22Rv1 (cell line): ENCODE data around the gene UMODL1.

Experiments used
- H3K27ac ChIP-seq: fragments of 450-650 bp; 2 replicates; pipeline ENCODE4 v1.5.1; 2017
- ZFX ChIP-seq: fragments of 450-650 bp; IDR thresholded peaks from 2 replicates; pipeline ENCODE4 v1.6.1; 2017; ENCODE audit warnings: antibody characterized with exemption, borderline replicate concordance
- TF ChIP-seq, protein P1 (sequence below): fragments of 450-650 bp; IDR thresholded peaks from 2 replicates; pipeline ENCODE4 v1.5.1; 2017; ENCODE audit warnings: mild to moderate bottlenecking

Gene UMODL1, protein sequence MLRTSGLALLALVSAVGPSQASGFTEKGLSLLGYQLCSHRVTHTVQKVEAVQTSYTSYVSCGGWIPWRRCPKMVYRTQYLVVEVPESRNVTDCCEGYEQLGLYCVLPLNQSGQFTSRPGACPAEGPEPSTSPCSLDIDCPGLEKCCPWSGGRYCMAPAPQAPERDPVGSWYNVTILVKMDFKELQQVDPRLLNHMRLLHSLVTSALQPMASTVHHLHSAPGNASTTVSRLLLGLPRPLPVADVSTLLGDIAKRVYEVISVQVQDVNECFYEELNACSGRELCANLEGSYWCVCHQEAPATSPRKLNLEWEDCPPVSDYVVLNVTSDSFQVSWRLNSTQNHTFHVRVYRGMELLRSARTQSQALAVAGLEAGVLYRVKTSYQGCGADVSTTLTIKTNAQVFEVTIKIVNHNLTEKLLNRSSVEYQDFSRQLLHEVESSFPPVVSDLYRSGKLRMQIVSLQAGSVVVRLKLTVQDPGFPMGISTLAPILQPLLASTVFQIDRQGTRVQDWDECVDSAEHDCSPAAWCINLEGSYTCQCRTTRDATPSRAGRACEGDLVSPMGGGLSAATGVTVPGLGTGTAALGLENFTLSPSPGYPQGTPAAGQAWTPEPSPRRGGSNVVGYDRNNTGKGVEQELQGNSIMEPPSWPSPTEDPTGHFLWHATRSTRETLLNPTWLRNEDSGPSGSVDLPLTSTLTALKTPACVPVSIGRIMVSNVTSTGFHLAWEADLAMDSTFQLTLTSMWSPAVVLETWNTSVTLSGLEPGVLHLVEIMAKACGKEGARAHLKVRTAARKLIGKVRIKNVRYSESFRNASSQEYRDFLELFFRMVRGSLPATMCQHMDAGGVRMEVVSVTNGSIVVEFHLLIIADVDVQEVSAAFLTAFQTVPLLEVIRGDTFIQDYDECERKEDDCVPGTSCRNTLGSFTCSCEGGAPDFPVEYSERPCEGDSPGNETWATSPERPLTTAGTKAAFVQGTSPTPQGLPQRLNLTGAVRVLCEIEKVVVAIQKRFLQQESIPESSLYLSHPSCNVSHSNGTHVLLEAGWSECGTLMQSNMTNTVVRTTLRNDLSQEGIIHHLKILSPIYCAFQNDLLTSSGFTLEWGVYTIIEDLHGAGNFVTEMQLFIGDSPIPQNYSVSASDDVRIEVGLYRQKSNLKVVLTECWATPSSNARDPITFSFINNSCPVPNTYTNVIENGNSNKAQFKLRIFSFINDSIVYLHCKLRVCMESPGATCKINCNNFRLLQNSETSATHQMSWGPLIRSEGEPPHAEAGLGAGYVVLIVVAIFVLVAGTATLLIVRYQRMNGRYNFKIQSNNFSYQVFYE

DNA sequence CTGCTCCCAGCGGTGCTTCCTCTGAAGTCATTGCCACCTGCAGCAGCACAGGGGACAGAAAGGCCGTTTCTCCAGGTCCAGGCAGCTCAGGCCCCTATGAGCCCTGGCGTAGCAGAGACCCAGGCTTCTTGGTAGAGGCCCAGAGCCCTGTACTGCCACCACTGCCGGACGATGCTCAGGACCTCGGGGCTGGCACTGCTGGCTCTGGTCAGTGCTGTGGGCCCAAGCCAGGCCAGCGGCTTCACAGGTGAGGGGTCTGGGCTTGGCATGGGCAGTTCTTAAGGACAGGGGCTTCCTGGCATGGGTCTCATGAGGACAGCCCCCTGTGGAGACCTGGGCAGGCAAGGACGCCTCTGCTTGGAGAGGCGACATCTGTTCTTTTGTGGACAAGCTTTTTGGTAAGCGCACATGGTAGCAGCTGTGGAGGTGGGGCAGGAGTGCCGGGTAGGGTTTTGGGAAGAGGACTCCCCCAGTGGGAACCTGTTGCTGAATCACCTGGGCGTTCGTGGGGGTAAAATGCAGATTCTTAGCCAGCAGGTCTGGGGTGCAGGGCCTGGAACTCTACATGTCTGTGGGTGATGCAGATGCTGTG, at the start of gene UMODL1:
Gene UMODL1 (plus strand): TSS at position 172 of the 592 bp plus-strand sequence. CDS start 0 bp downstream, at position 172.
- H3K27ac ChIP-seq: no peak within 1 kb of the TSS
- no peak for TF ChIP-seq ZFX
- TF ChIP-seq, protein P1, sequence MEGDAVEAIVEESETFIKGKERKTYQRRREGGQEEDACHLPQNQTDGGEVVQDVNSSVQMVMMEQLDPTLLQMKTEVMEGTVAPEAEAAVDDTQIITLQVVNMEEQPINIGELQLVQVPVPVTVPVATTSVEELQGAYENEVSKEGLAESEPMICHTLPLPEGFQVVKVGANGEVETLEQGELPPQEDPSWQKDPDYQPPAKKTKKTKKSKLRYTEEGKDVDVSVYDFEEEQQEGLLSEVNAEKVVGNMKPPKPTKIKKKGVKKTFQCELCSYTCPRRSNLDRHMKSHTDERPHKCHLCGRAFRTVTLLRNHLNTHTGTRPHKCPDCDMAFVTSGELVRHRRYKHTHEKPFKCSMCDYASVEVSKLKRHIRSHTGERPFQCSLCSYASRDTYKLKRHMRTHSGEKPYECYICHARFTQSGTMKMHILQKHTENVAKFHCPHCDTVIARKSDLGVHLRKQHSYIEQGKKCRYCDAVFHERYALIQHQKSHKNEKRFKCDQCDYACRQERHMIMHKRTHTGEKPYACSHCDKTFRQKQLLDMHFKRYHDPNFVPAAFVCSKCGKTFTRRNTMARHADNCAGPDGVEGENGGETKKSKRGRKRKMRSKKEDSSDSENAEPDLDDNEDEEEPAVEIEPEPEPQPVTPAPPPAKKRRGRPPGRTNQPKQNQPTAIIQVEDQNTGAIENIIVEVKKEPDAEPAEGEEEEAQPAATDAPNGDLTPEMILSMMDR: no peak

DNA sequence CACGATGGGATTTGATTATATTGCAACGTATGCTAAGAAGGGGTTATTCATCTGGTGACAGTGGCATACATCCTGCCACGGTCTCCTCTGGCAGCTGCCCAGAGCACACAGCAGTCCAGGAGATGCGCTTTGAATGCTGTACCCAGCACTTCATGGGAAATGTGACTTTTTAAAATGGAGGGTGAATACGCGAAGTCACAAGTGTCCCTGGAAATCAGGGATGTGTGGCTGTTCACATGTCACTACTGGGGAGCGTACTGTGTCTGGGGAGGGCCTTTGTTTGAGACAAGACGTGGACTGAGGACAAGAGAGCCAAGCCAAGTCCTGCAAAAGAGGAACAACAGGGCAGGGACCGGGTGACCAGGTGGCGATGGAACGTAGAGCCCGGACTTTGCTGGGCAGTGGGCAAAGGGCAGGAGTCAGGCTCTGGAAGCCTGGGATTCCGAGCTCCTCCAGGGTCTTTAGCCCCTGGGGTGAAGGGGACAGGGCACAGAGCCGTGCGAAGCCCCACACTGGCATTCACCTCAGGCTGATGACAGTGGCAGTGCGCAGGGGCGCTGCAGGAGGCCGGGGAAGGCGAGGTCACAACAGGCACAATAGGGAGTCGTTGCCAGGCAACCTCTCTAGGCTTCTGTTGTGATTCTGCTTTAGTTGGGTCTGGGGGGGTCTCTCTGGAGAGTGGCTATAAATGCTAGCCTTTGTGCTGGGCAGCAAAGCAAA, 49.6 kb upstream of the UMODL1 start:
- TF ChIP-seq ZFX: no peak
- TF ChIP-seq, protein P1: no peak
- no peak overlapping the region for H3K27ac ChIP-seq

DNA sequence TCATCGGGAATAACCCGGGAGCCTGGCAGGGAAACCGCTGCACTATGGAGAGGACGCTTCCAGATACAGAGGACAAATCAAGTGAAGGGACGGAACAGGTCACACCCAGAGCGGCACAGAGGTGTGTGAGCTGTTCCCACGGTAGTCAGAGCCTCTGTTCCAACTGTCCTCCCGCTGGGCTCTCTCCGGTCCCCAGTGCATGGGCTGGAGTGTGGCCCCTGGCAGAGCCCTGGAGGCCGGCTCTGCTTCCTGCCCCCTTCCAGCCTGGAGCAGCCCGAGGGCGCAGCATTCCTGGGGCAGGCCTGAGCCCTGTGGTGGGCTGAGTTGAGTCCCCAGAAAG, 49.1 kb upstream of the UMODL1 start:
- no peak overlapping the region for H3K27ac ChIP-seq
- no peak for TF ChIP-seq ZFX
- TF ChIP-seq, protein P1: no peak

DNA sequence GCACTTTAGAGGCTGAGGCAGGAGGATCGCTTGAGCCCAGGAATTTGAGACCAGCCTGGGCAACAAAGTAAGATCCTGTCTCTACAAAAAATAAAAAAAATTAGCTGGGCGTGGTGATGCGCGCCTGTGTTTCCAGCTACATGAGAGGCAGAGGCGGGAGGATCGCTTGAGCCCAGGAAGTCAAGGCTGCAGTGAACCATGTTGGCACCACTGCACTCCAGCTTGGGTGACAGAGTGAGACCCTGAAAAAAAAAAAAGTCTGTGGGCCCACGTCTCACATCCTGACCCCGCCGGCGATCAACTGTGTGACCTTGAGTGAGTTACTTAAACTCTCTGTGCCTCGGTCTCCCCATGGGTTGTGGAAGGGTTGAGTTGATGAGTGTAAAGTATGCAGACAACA, 48.2 kb upstream of the UMODL1 start:
- H3K27ac ChIP-seq: no peak overlapping the region
- TF ChIP-seq, protein P1: no peak
- TF ChIP-seq ZFX: no peak

DNA sequence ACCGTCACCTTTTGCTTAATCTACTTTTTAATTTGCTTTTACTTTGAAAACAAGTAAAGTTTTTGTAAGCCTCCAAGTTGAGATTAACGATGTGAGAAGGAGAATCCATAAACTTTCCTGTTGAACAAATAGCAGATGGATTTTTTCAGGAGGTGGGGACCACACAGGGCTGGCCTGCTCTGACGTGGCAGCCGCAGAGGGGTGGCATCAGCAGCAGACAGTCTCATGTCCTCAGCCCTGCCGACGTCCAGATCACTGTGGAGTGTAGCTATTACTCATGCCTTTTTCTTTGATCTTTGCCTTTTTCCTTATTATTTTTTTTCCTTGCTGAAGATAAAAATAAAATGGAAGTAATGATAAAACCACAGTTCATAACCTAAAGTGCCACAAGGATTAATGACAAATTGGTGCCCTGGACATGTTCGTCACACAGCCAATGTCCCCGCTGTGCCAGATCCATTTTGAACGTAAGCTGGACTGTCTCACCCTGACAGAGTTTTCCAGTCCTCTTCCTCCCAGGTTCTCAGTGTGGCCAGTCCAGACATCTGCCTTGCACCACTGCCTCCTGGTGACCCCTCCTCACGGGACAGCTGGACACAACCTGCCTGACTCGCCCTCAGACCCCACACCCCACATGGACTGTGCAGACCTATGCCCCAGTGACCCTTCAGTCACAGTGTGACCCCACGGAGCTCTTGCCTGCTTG, 45.6 kb upstream of the UMODL1 start:
- TF ChIP-seq, protein P1: no peak
- no peak for TF ChIP-seq ZFX
- H3K27ac ChIP-seq: no peak overlapping the region

DNA sequence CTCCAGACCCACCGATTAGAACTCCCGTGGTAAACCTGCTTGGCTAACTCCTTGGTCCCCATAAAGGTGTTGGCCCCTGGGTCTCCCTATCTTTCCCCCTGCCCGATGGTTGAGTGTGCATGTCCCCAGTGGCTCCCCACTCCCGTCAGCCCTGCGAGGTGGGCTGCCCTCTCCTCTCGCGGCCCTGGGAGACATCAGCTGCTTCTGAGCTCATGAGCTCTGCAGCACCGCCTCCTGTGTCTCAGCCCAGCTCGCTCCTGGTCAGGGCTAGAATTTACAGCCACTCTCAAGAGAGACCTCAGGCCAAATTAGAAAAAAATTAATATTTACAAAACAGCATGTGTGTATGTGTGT, 45.1 kb upstream of the UMODL1 start:
- no peak overlapping the region for H3K27ac ChIP-seq
- no peak for TF ChIP-seq ZFX
- TF ChIP-seq, protein P1: no peak
